HepG2 (cell line): ENCODE data around the gene SEMA3E. TPM values are rescaled to one million over a fixed set of nuclear protein-coding genes. Genes with fewer than 3 reads are reported as not detected.
"Not testable (repeated sequence)": the region's sequence is repeated elsewhere in the genome, so short reads cannot be mapped to it uniquely, and the experiment has no call there.

Source experiments
- ATAC-seq: fragments of 200-7000 bp; cut with Tn5 transposase; 3 replicates; pipeline ENCODE4 v1.9.1; 2020; ENCODE audit warnings: mild to moderate bottlenecking, moderate library complexity
- BruUV-seq: library from RNA; stranded (reverse); fragments of 400-500 nt; replicated peaks from 2 replicates; lab custom pipeline; 2021; lab: Mats Ljungman, UMichigan
- CTCF ChIA-PET: fragments of 300-600 bp; formaldehyde crosslinking; extraction: SDS; loops from one replicate; lab custom pipeline; 2021; ENCODE audit warnings: low total read pairs, inconsistent platforms, low intra/inter-chr PET ratio; lab: Yijun Ruan, JAX
- POLR2A ChIA-PET: fragments of 350-600 bp; sonication (Branson Sonifier 250); formaldehyde crosslinking; loops from one replicate; lab custom pipeline; 2020; ENCODE audit warnings: antibody characterized with exemption, inconsistent platforms; lab: Yijun Ruan, JAX
- DNase-seq: peaks from one replicate; pipeline ENCODE4 v3.0.0-alpha.2; 2015; ENCODE audit warnings: low spot score
- FAIRE-seq: peaks from 3 replicates; lab custom pipeline; 2011; peaks lifted over from hg19 to GRCh38; lab: Jason Lieb, UNC
- H2AFZ ChIP-seq: one replicate; pipeline ENCODE4 v1.6.1; 2011; ENCODE audit warnings: low read length, inconsistent platforms
- H3K27ac ChIP-seq: fragments of 300-600 bp; 3 replicates; pipeline ENCODE4 v1.8.0; 2011; ENCODE audit warnings: mixed run types, mild to moderate bottlenecking, mixed read lengths, low read length, inconsistent platforms; ENCODE audit not compliant: insufficient read depth; ENCODE audit errors: extremely low read length
- H3K27me3 ChIP-seq, 2 experiments: fragments of 200-600 bp in 1 of 2; 2 replicates in 1 of 2; 3 replicates in 1 of 2; pipeline versions ENCODE4 v1.6.0 to v1.8.0; 2011; ENCODE audit warnings: low read length in 2 of 2, mild to moderate bottlenecking in 2 of 2, moderate library complexity in 2 of 2, inconsistent platforms in 1 of 2; ENCODE audit not compliant: insufficient read depth in 2 of 2, control insufficient read depth in 1 of 2
- H3K36me3 ChIP-seq, 2 experiments: fragments of 200-600 bp in 1 of 2; replicated peaks in 1 of 2; 2 replicates in 1 of 2; 3 replicates in 1 of 2; pipeline versions ENCODE4 v1.5.1 to v1.8.0; 2011; ENCODE audit warnings: low read length in 2 of 2, inconsistent platforms in 1 of 2; ENCODE audit not compliant: insufficient read depth in 2 of 2, control insufficient read depth in 1 of 2
- H3K4me1 ChIP-seq: 2 replicates; pipeline ENCODE4 v1.5.1; 2012; ENCODE audit warnings: low read length, inconsistent platforms; ENCODE audit not compliant: insufficient read depth
- H3K4me2 ChIP-seq: 2 replicates; pipeline ENCODE4 v1.6.0; 2011; ENCODE audit warnings: low read depth, low read length, inconsistent platforms
- H3K4me3 ChIP-seq, 3 experiments: fragments of 200-600 bp in 1 of 3; sonication (generic), shearing (Covaris generic) in 1 of 3; replicated peaks in 1 of 3; 2 replicates each; pipeline ENCODE4 v1.5.1; 2011 to 2016; ENCODE audit warnings: low read length in 3 of 3, inconsistent platforms in 2 of 3, low read depth in 2 of 3, mild to moderate bottlenecking in 2 of 3, control low read depth in 1 of 3, mixed read lengths in 1 of 3; ENCODE audit not compliant: insufficient read depth in 1 of 3
- H3K79me2 ChIP-seq: one replicate; pipeline ENCODE4 v1.6.1; 2011; ENCODE audit warnings: low read length, inconsistent platforms; ENCODE audit not compliant: insufficient read depth
- H3K9ac ChIP-seq: 2 replicates; pipeline ENCODE4 v1.6.0; 2011; ENCODE audit warnings: mild to moderate bottlenecking, low read depth, low read length, inconsistent platforms; ENCODE audit not compliant: insufficient read depth
- H3K9me3 ChIP-seq: 2 replicates; pipeline ENCODE4 v1.5.1; 2012; ENCODE audit warnings: mild to moderate bottlenecking, low read length
- H4K20me1 ChIP-seq: 2 replicates; pipeline ENCODE4 v1.6.0; 2011; ENCODE audit warnings: inconsistent platforms, mild to moderate bottlenecking, low read length, moderate library complexity; ENCODE audit not compliant: insufficient read depth
- WGBS: methylation state at CpG from one replicate; pipeline ENCODE4 v1.1.6; 2017; ENCODE audit warnings: low lambda C conversion rate; 5-methylcytosine and 5-hydroxymethylcytosine counted together
- in situ Hi-C: cut with HindIII; loops from 2 replicates; pipeline ENCODE4 v1.10.0; 2017; ENCODE audit warnings: low pct_unique_long_range_greater_than_20kb; ENCODE audit not compliant: extremely low pct_ligation_motif_present
- intact Hi-C: fragments of 100-400 bp; cut with micrococcal nuclease; formaldehyde crosslinking; loops from one replicate; pipeline ENCODE4 v1.10.0; 2022; ENCODE audit not compliant: unreplicated experiment
- polyA plus RNA-seq, 8 experiments: library from polyadenylated mRNA; depleted of rRNA in 3 of 8; stranded (reverse) in 7 of 8; unstranded in 1 of 8; fragments of >200 nt; fragmentation: Illumina TruSeq in 4 of 8; extraction: Trizol in 4 of 8; gene quantifications; 2 replicates each; pipeline versions ENCODE4 v1.2.1 to v1.2.3, GENCODE V29; 2011 to 2016; ENCODE audit warnings: low read depth in 4 of 8, missing spikeins in 1 of 8, mixed read lengths in 1 of 8; ENCODE audit not compliant: insufficient read depth in 1 of 8
- total RNA-seq, 5 experiments: library from RNA; depleted of rRNA; stranded (reverse); fragments of >200 nt; fragmentation: Illumina TruSeq; extraction: Trizol; gene quantifications; 2 replicates each; pipeline ENCODE4 v1.2.3, GENCODE V29; 2016; ENCODE audit warnings: low read depth in 1 of 5

The SEMA3E gene
- total and polyA plus RNA-seq, 2 of the 13 experiments (the other 11 are each of a cell fraction or from before 2014, with no cell fraction given) = not detected

- H3K4me2 ChIP-seq, H3K4me1 ChIP-seq, ATAC-seq, FAIRE-seq, CTCF ChIA-PET, H3K27ac ChIP-seq, BruUV-seq, H3K36me3 ChIP-seq, H3K9me3 ChIP-seq, H2AFZ ChIP-seq, H3K27me3 ChIP-seq, H4K20me1 ChIP-seq, H3K9ac ChIP-seq, H3K79me2 ChIP-seq, intact Hi-C loops, DNase-seq, H3K4me3 ChIP-seq, in situ Hi-C loops, POLR2A ChIA-PET: not testable (repeated sequence)
- WGBS = 43% methylated on average over 18 of the region's 18 CpGs
Observed at GRCh38 chr7:83459930-83460653, 188.8 kb downstream of the SEMA3E start.

- POLR2A ChIA-PET, in situ Hi-C loops, FAIRE-seq, H4K20me1 ChIP-seq, BruUV-seq, H3K9ac ChIP-seq, H3K79me2 ChIP-seq, CTCF ChIA-PET, H3K27ac ChIP-seq, H3K27me3 ChIP-seq, H3K4me1 ChIP-seq, ATAC-seq, H3K36me3 ChIP-seq, DNase-seq, H3K4me2 ChIP-seq, H3K4me3 ChIP-seq, intact Hi-C loops, H2AFZ ChIP-seq, H3K9me3 ChIP-seq: not testable (repeated sequence)
- 30% methylated on average over 6 of the region's 6 CpGs for WGBS
Observed at GRCh38 chr7:83459101-83459929, 189.6 kb downstream of the SEMA3E start.
